ENCODE data around the gene CFAP61. TPM values are rescaled to one million over a fixed set of nuclear protein-coding genes. Genes with fewer than 3 reads are reported as not detected.

The CFAP61 gene
- total and polyA plus RNA-seq, 2 experiments from 2014 or later: 1.0 TPM; not detected in 1

DNA sequence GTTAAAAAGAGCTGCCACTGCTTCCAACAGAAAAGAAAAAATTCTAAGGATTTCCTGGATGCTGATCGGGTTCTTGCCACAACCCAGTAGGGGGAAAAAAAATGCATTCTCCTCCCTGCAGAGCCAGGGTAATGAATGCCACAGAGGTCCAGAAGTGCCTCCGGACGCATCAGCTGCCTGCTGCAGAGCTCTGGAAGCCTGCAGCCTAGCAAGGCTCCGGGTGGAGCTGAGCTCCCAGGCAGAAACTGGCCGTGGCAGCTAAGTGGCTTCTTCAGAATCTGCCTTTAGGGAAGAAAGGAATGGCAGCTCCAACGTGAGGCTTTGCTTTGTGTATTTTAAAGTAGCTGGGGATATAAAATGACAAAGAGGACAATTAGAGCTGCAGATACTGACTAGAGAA is 155.0 kb downstream of the CFAP61 start:
- H3K27ac ChIP-seq: no peak overlapping the region
- no peak overlapping the region for H2AFZ ChIP-seq
- H3K4me2 ChIP-seq: no peak overlapping the region
- H4K20me1 ChIP-seq (ENCODE audit: insufficient read depth, poor library complexity, severe bottlenecking): no peaks in the 10 kb centered on the region
- DNase-seq (ENCODE audit: low spot score): no peak
- WGBS (ENCODE audit: low lambda C conversion rate, missing lambda C conversion rate): 29% methylated on average over 6 of the region's 6 CpGs
- H3K4me1 ChIP-seq (ENCODE audit: insufficient read depth): peaks cover 4% of the 10 kb centered on the region
- no peaks in the 10 kb centered on the region for H3K79me2 ChIP-seq
- no peaks in the 10 kb centered on the region for H3K36me3 ChIP-seq (replicated peaks; ENCODE audit: insufficient read depth, low read depth)
- TF ChIP-seq EZH2 (IDR thresholded peaks at IDR 0.05; ENCODE audit: borderline replicate concordance) (no peak), EZH2phosphoT487 (IDR thresholded peaks at IDR 0.05; ENCODE audit: low read depth, severe bottlenecking, unreplicated experiment) (no peak)
- TF ChIP-seq, protein P1, sequence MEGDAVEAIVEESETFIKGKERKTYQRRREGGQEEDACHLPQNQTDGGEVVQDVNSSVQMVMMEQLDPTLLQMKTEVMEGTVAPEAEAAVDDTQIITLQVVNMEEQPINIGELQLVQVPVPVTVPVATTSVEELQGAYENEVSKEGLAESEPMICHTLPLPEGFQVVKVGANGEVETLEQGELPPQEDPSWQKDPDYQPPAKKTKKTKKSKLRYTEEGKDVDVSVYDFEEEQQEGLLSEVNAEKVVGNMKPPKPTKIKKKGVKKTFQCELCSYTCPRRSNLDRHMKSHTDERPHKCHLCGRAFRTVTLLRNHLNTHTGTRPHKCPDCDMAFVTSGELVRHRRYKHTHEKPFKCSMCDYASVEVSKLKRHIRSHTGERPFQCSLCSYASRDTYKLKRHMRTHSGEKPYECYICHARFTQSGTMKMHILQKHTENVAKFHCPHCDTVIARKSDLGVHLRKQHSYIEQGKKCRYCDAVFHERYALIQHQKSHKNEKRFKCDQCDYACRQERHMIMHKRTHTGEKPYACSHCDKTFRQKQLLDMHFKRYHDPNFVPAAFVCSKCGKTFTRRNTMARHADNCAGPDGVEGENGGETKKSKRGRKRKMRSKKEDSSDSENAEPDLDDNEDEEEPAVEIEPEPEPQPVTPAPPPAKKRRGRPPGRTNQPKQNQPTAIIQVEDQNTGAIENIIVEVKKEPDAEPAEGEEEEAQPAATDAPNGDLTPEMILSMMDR (IDR thresholded peaks at IDR 0.05; ENCODE audit: poor library complexity): no peak
- H3K4me3 ChIP-seq: no peak overlapping the region
- H3K9me2 ChIP-seq (replicated peaks; ENCODE audit: insufficient read depth): no peaks in the 10 kb centered on the region
- no peaks in the 10 kb centered on the region for H3K9me3 ChIP-seq (ENCODE audit: low read depth)
- no peaks in the 10 kb centered on the region for H3K27me3 ChIP-seq

- Histone ChIP-seq H3K27me3 (no peaks in the 10 kb centered on the region), H3K4me2 (no peak overlapping the region), H3K9me2 (replicated peaks; ENCODE audit: insufficient read depth) (no peaks in the 10 kb centered on the region), H2AFZ (no peak overlapping the region), H3K79me2 (no peaks in the 10 kb centered on the region), H3K4me3 (no peak overlapping the region), H3K36me3 (replicated peaks; ENCODE audit: insufficient read depth, low read depth) (no peaks in the 10 kb centered on the region), H3K27ac (no peak overlapping the region), H3K4me1 (ENCODE audit: insufficient read depth) (peaks cover 4% of the 10 kb centered on the region), H4K20me1 (ENCODE audit: insufficient read depth, poor library complexity, severe bottlenecking) (no peaks in the 10 kb centered on the region), H3K9me3 (ENCODE audit: low read depth) (no peaks in the 10 kb centered on the region)
- no peak for DNase-seq (ENCODE audit: low spot score)
- 83% methylated on average over 7 of the region's 7 CpGs for WGBS (ENCODE audit: low lambda C conversion rate, missing lambda C conversion rate)
- TF ChIP-seq, protein P1 (IDR thresholded peaks at IDR 0.05; ENCODE audit: poor library complexity): no peak
- TF ChIP-seq EZH2 (IDR thresholded peaks at IDR 0.05; ENCODE audit: borderline replicate concordance) (no peak), EZH2phosphoT487 (IDR thresholded peaks at IDR 0.05; ENCODE audit: low read depth, severe bottlenecking, unreplicated experiment) (no peak)
Observed at GRCh38 chr20:20207872-20208271, 155.5 kb downstream of the CFAP61 start.

- H2AFZ ChIP-seq: no peak overlapping the region
- peaks cover 4% of the 10 kb centered on the region for H3K4me1 ChIP-seq (ENCODE audit: insufficient read depth)
- H3K36me3 ChIP-seq (replicated peaks; ENCODE audit: insufficient read depth, low read depth): no peaks in the 10 kb centered on the region
- no peak for DNase-seq (ENCODE audit: low spot score)
- no peak for TF ChIP-seq EZH2phosphoT487 (IDR thresholded peaks at IDR 0.05; ENCODE audit: low read depth, severe bottlenecking, unreplicated experiment)
- TF ChIP-seq, protein P1 (IDR thresholded peaks at IDR 0.05; ENCODE audit: poor library complexity): no peak
- no peak for TF ChIP-seq EZH2 (IDR thresholded peaks at IDR 0.05; ENCODE audit: borderline replicate concordance)
- H3K79me2 ChIP-seq: no peaks in the 10 kb centered on the region
- no peak overlapping the region for H3K4me2 ChIP-seq
- H3K9me2 ChIP-seq (replicated peaks; ENCODE audit: insufficient read depth): no peaks in the 10 kb centered on the region
- no peak overlapping the region for H3K4me3 ChIP-seq
- 93% methylated on average over 5 of the region's 5 CpGs for WGBS (ENCODE audit: low lambda C conversion rate, missing lambda C conversion rate)
- H3K27me3 ChIP-seq: no peaks in the 10 kb centered on the region
- H3K27ac ChIP-seq: no peak overlapping the region
- H4K20me1 ChIP-seq (ENCODE audit: insufficient read depth, poor library complexity, severe bottlenecking): no peaks in the 10 kb centered on the region
- no peaks in the 10 kb centered on the region for H3K9me3 ChIP-seq (ENCODE audit: low read depth)
Observed at GRCh38 chr20:20209684-20210083, 157.4 kb downstream of the CFAP61 start.

DNA sequence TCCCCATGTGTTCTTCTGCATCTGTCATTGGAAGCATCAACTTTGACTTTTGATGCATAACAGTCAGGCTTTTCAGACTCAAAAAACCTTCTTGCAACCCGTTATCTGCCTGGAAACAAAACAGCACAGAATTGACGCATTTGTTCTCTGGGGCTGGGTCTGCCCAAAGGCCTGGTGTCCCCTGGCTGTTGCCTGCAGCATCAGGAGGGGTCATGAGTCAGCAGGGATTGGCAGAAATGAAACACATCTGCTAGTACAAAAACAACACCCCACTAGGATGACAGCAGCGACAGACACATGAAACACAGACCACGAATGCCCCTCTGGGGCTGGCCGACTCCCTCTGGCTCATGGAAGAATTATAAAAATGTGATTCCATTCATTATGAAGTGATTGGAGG is 158.0 kb downstream of the CFAP61 start:
- Histone ChIP-seq H4K20me1 (ENCODE audit: insufficient read depth, poor library complexity, severe bottlenecking) (no peaks in the 10 kb centered on the region), H3K9me2 (replicated peaks; ENCODE audit: insufficient read depth) (no peaks in the 10 kb centered on the region), H3K4me2 (no peak overlapping the region), H3K79me2 (no peaks in the 10 kb centered on the region), H3K27ac (no peak overlapping the region), H3K4me3 (no peak overlapping the region), H3K4me1 (ENCODE audit: insufficient read depth) (peaks cover 4% of the 10 kb centered on the region), H3K27me3 (no peaks in the 10 kb centered on the region), H2AFZ (no peak overlapping the region), H3K9me3 (ENCODE audit: low read depth) (no peaks in the 10 kb centered on the region), H3K36me3 (replicated peaks; ENCODE audit: insufficient read depth, low read depth) (no peaks in the 10 kb centered on the region)
- TF ChIP-seq, protein P1 (IDR thresholded peaks at IDR 0.05; ENCODE audit: poor library complexity): no peak
- no peak for DNase-seq (ENCODE audit: low spot score)
- WGBS (ENCODE audit: low lambda C conversion rate, missing lambda C conversion rate): 51% methylated on average over 5 of the region's 5 CpGs
